ENCODE results near the gene ATN1.

DNA sequence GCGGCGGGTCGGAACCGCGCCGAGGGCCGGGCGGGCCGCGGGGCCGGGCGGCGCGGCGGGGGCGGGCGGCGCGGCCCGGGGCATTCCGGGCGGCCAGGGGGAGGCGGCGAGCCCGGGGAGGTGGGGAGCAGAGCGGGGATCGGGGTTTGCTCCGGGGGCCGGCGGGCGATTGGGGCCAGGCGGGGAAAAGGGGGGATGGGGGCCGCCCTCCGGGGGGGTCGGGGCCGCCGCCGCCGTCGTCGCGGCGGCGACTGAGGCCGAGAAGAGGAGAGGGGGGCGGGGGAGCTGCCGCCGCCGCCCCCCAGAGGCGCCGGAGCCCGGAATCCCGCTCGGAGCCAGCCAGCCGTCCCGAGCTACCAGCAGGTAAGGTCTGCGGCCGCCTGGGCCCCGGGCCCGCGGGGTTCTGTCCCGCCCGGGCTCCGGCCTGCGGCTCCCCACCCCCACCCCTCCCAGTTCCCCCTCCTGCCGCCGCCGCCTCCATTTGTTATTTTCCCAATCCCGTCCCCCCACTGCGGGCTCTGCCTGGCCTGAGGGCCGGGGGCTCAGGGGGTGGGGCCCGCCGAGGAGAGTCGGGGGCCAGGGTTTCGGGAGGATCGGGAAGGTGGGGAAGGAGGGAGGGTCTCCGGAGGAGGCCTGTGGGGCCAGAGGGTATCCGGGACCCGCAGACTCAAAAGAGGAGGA lies 403 bp downstream of the ATN1 start:
- no peak for TF ChIP-seq EZH2 (IDR thresholded peaks at IDR 0.05; ENCODE audit: borderline replicate concordance, low read depth, low read length, severe bottlenecking)
- no peak for TF ChIP-seq CTCF (IDR thresholded peaks at IDR 0.05; ENCODE audit: borderline replicate concordance, extremely low read depth, low read length, poor library complexity, severe bottlenecking)

Measured in DND-41 (cell line).